ENCODE data around the gene TSC1.
"Not testable (repeated sequence)": the region's sequence is repeated elsewhere in the genome, so short reads cannot be mapped to it uniquely, and the experiment has no call there.

Gene TSC1

DNA sequence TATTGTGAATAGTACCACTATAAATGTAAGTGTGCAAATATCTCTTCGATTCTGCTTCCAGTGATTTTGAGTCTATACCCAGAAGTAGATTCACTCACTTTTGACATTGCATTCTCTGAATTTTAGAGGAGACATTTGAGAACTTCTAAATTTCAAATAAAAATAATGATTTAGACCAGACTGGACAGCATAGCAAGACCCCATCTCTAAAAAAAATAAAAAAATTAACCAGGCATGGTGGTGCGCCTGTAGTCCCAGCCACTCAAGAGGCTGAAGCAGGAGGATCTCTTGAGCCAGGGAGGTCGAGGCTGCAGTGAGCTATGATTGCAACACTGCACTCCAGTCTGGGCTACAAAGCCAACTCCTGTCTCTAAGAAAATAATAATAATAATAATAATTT, 32.2 kb upstream of the TSC1 start:
- no peak for DNase-seq (ENCODE audit: low spot score)

DNA sequence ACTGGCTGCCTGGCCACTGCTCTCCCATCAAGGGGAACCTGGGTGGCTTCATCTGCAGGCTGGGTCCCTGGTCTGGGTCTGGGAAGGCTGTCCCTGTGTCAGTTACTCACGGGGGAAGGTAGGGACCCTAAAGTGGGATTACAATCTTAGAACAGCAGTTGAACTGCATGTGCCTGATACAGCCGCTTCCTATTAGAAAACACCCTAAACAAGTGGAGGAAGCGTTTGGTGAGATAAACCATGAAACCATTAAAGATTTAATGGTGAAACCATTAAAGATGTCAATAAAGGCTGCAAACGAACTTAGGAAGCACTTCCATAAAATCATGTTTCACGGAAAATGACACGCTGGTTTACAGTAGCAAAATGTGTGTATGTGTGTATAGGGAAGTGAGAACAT, 31.5 kb upstream of the TSC1 start:
- DNase-seq (ENCODE audit: low spot score) = no peak

DNA sequence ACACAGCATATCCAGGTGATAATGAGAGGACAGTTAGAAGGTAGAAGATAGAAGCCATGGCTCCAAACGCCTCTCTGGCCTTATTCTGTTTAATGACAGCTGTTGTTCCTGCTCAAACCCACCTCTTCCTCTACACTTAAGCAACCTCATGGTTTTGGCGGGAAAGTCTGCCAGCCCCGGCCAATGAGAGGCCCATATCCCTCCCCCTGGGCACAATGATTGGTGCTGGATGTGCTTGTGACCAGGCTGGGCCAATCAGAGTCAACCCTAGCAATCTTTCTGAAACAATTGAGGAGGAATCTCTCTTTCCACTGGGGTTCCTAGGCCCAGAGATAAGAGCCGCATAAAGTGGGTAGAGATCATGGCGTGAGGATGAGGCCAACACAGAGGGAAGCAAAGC, 29.3 kb upstream of the TSC1 start:
- DNase-seq (ENCODE audit: low spot score) = no peak

DNA sequence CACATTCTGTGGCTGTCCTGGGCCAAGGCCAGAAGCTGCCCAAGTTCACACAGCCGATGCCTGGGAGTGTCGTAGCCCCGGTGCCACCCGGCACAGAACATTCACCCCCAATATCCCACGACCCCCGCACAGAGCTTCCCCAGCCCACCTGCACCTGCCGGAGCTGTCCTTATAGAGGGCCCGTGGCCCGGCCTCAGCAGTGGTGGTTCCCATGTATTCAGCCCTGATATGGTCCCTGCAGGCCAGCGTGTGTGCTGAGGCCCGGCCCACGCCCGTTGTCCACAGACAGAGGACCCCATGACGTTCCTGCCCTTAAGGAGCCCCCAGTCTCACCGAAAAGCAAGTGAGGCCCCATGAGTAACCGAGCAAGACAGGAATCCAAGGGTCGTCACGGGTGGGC, 28.8 kb upstream of the TSC1 start:
- no peak for DNase-seq (ENCODE audit: low spot score)

DNA sequence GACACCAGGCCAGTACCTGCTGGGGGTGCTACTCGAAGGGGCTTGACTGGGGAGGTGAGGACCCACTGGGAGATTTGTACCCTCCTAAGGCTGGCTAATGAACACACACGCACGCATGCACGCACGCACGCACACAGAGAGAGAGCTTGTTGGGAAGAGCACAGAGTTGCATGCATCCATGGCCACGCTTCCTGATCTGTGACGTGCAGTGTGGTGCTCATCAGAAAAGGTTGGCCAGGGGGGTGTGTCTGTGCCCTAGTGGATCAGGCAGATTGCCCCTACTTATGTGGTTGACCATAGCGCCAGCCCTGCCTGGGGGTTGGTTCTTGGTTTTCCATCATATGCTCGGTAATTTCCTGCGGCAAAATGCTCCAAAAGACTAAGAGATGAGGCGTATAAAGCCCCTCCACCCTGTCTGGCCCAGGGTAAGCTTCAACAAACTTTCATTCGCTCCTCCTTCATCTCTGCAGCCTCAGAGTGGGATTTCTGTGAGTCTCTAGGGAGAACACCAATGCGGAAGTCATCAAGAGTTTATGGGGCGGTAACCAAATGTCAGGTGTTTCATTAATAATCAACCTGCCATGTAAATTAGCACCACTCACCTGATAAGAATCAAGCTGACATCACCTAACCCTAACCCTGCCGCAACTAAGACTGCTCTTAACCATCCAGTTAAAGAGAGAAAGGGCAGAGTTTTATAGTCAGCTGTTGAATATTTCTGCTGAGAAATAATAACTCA, 26.1 kb upstream of the TSC1 start:
- no peak for DNase-seq (ENCODE audit: low spot score)

DNA sequence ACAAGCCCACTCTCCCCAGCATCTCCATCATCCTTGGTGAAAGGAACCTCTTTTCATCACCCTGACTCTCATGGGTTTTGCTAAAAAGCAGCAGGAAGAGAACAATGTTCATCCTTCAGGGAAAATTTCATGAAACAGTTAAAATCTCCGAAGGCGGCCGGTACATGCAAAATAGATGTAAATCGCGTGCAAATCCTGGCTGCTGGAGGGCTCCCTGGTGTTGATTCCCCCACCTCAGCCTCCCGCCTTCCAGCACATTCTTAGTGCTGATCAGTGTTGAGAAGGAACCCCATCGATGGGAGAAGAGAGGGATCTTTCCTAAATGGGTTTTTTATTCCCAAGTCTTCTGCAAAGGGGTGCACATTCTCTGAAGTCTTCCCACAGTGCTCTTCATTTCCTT, 25.4 kb upstream of the TSC1 start:
- no peak for DNase-seq (ENCODE audit: low spot score)

DNA sequence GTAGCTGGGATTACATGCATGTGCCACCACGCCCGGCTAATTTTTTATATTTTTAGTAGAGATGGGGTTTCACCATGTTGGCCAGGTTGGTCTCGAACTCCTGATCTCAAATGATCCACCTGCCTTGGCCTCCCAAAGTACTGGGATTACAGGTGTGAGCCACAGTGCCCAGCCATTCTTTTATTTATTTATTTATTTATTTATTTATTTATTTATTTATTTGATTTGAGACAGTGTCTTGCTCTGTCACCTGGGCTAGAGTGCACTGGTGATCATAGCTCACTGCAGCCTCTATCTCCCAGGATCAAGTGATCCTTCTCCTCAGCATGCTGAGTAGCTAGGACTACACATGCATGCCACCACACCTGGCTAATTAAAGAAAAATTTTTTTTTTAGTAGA, 23.5 kb upstream of the TSC1 start:
- DNase-seq (ENCODE audit: low spot score) = not testable (repeated sequence)

DNA sequence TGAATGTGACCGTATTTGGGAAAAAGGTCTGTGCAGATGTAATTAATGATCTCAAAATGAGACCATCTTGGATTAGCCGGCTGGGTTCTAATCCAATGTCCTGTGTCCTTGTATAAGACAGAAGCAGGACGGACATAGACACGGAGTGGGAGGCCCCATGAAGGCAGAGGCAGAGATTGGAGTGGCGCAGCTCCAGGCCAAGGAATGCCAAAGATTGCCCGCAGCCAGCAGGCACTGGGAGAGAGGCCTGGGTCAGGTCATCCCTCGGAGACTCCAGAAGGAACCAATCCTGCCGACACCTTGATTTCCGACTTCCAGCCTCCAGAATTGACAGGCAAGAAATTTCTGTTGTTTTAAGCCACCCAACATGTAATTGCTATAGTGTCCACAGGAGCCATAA, 21.1 kb upstream of the TSC1 start:
- DNase-seq (ENCODE audit: low spot score) = no peak

DNA sequence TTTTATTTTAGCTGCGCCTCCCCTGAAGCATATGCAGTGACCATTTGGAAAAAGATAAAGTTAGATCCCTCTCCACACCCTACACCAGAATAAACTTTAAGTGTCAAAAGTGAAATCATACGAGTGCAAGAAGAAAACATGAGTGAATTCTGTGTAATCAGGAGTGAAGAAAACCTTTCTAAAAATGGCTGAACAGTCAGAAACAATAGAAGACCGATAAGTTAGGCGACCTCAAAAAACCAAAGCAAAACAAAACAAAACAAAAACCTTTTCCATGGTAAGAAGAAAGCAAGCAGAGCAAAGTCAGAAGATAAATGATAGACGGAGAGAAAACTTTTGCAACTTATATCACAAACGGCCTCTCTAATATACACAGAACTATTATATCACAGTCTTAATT, 16.6 kb upstream of the TSC1 start:
- DNase-seq (ENCODE audit: low spot score) = no peak

DNA sequence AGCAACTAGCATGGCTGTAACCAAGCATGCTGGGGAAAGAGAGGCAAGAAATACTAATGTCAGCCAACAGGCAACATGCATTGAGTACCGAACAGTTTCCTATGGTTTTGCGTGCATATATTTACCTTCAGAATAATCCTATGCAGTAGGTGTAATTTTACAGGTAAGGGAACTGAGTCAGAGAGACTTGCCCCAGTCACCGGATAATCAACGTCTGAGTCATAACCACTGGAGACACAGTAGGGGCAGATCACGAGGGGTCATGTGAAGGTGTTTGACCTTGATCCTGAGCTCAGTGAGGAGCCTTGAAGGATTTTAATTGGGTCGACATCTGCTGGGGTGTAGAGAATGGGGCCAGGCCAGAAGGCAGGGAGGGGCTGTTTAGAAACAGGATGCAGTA, 13.4 kb upstream of the TSC1 start:
- DNase-seq (ENCODE audit: low spot score) = no peak

DNA sequence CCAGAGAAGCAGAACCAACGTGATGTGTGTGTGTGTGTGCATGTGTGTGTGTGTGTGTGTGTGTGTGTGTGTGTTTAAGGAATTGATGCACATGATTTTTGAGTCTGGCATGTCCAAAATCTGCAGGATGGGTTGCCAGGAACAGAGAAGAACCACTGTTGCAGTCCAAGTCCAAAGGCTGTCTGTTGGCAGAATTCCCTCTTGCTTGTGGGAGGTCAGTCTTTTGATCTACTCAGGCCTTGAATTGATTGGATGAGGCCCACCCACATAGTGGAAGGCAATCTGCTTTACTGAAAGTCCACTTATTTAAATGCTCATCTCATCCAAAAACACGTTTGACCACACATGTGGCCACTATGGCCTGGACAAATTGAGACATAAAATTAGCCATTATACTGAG, 11.4 kb upstream of the TSC1 start:
- DNase-seq (ENCODE audit: low spot score) = no peak

DNA sequence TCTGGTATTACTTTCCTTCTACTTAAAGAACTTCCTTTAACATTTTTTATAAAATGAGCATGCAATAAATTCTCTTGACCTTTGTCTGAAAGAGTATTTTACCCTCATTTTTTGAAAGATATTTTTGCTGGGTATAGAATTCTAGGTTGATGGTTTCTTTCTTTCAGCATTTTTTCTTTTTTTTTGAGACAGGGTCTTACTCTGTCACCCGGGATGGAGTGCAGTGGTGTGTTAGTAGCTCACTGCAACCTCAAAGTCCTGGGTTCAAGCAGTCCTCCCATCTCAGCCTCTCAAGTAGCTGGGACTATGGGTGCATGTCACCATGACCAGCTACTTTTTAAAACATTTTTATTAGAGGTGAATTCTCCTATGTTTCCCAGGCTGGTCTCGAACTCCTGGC, 10.7 kb upstream of the TSC1 start:
- DNase-seq (ENCODE audit: low spot score) = no peak

DNA sequence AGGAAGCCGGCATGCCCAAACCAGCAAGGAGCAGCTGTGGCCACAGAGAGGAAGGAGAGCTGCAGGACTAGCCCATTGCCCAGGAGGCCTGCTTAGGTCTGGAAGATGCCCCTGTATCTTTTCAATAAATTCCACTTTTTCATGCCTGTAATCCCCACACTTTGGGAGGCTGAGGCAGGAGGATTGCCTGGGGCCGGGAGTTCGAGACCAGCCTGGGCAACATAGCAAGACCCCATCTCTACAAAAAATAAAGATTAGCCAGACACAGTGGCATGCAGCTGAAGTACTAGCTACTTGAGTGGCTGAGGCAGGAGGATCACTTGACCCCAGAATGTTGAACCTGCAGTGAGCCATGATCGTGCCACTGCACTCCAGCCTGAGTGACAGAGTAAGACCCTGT, 5.3 kb upstream of the TSC1 start:
- DNase-seq (ENCODE audit: low spot score) = no peak

DNA sequence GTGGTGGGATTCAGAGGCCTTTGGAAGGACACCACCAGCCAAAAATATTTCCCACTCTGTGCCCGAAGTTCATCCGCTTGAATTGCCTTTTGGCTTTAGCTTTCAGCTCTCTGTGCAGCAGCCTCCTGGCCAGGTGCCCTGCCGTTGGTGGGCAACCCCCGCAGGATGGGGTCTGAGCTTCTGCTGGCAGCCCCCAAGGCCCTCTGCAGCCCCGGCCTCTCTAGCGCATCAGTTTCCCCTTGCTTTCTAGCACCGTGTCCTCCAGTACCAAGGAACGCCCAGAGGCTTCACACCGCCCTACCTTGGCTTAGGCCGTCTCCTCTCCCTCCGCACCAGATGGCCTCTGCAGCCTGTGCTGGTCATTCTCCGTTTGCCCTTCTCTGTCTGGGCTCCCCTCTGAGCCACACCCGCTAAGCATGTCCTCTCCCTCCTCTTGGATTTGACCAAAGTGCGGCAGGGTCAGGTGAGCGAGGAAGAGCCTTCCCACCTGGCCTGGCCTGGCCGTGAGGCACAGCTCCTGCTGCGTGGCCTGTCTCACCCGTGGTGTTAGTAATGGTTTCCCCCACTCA, 4.2 kb upstream of the TSC1 start:
- DNase-seq (ENCODE audit: low spot score) = no peak

DNA sequence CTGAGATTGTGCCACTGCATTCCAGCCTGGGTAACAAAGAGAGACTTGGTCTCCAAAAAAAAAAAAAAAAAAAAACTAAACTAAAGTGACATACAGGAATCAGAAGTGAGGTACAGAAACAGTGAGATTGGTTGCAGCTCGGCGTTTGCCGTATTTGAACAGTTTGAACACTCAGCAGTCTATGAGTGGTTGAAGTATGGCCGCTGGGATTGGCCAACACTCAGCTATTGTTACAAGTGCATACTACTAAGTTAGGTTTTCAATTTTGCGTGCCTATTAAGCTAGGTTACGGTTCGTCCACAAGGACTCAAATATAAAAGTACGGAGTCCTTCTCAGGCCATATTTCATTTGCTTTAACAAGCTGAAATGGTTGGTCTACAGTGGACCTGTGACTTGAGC, 3.3 kb upstream of the TSC1 start:
- DNase-seq (ENCODE audit: low spot score) = no peak

DNA sequence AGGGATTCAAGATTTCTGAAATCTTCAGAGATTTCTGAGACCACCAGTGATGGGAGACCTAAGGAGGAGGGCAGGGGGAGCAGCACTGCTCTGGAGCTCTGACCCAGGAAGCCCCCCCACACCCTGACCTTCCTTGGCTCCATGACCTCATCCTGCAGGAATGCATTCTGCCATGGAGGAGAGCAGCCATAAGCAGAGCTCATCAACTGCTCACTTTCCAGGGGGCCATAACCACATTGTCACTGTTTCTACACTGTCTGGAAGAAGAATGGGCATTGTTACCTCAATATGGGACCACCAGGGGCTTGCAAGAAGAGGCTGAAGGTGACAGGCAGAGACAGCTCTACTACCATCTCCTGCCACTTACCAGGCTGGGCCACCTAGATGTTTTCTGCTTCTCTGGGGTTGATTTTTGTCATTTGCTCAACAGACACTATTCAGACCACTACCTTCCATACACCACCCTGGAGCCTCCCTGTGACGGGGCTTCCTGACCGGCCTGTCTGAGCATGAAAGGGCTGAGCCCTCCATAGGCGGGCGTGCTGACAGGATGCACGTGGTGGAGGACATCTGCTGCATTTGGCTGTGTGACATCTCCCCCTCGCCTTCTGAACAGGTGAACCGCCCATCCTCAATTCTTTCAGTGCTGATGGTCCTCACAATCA, 2.3 kb upstream of the TSC1 start:
- DNase-seq (ENCODE audit: low spot score) = no peak

DNA sequence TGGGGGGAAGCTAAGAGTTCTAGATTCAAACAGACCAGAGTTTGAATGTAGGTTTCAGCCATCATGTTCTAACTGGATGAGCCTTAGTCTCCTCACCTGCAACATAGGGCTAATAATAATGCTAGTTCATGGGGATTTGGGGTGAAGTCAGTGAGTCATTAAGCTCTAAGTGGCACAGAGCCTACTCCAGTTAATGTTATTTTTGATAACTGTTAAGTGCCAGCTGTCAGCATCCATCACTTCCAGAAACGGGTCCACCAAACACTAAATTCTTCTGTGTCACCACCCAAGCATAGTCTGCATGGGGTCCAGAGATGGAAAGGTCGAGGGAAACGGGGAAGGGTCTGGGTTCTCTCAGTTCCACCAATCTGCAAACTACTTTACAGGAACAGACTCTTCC, 1.8 kb upstream of the TSC1 start:
- DNase-seq (ENCODE audit: low spot score) = no peak

DNA sequence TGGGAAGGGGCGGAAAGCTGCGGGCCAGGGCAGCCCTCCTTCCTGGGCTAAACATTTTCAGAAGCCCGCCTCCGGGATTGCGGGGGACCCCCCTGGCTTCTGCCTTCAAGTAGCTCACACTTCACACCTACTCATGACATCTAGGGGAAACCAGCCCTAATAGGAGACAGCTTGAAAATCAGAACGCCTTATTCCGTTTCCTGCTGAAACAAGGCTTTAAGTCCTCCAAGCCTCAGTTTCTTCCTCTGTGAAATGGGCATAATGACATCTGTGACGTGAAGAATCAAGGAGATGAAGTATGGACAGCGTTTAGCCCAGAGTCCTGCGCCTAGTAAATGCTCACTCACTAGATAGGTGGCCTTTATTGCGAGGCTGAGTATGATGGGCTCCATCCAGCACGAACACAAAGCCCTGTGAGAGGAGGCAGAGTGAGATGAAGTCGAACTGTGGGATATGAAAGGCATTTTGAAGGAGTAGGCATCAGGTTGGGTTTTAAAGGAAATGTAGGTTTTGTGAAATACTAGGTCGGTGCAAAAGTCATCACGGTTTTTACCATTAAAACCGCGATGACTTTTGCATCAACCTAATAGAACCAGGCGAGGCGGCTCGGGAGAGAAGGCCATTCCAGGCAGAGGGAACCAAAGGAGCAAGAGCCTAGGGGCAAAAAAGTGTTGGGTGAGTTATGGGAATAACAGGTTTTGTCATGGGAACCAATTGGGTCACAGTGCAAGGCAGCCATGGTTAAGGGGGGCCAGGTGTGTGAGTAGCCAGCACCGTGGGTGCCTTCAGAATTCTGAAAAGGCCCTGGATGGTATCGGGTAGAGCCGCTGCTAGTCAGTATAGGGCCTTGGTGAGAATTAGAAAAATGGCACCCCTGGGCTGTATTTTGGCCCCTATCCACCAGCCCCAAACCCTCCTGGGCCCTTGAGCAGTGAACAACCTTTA, 1.0 kb upstream of the TSC1 start:
- DNase-seq (ENCODE audit: low spot score) = no peak

DNA sequence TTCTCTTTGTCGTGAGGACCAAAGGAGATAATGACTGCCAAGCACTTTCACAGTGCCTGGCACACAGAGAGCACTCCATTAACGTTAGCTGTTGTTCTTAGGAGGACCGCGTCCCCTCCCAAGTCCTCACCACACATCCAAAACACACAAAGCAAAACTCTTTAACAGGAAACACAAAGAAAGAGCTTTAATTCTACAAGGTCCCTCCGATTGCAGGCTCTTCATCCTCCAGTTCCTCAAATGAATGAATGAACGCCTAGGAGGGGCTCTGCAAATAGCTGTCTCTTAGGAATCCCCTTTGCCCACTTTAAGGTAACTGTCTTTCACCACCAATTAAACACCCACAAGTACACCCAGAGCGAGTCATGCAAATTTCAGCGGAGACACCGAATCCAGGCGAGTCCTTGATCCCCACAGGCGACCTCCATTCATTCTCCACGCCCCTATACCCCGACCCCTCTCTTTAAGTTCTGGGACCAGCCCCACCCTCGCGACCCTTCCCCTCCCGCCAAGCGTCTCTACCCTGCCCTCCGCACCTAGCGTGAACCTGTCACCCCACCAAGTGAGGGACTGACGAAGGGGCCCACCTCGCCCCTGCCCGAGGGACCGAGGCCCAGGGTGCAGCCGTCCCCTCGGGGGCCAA, 644 bp downstream of the TSC1 start:
- DNase-seq (ENCODE audit: low spot score) = no peak

DNA sequence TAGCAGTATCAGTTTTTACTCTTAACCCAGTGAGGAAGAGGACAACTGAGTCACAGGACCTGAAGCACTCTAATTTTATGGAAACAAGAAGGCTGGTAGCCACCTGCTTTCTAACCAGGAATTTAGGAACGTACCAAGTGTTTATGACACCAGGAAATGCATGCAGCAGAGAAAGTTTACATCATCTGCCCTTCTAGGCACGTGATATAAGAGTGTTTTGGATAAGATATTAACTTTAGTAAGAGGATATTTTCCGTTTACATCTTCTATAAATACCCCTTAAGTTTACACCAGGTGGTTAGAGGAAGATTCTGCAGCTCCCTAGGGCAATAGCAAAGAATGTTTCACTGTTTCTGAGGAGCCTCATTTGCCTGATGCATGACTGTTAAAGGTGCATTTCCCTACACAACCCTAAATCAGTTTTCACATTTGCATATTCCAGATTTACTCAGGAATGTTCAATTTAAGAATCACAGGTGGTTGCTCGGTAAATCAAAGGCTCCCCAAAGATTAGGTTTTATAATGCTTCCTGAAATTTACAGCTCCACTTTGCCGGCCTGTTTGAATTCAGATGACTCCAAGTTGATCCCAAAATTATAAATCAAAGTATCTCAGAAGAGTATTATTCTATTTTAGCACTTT, 1.8 kb downstream of the TSC1 start:
- no peak for DNase-seq (ENCODE audit: low spot score)

DNA sequence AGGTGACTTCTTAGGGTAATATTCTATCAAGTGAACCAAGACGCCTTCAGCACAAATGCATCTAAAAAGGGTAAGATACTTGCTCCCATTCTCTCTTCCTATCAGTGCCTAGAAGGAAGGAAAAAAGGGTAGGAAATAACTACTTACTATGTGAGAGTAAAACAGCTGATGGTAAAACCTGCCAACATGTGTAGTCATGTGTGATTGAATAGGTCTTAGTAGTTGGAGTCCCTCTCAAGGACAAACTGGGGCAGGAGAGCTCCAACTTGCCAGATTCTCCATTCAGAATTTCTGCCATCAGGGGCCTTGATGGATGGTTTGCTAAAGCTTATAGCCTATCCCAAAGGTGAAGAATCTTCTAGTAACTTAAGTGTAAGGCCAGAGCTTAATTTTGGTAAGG, 5.2 kb downstream of the TSC1 start:
- no peak for DNase-seq (ENCODE audit: low spot score)

DNA sequence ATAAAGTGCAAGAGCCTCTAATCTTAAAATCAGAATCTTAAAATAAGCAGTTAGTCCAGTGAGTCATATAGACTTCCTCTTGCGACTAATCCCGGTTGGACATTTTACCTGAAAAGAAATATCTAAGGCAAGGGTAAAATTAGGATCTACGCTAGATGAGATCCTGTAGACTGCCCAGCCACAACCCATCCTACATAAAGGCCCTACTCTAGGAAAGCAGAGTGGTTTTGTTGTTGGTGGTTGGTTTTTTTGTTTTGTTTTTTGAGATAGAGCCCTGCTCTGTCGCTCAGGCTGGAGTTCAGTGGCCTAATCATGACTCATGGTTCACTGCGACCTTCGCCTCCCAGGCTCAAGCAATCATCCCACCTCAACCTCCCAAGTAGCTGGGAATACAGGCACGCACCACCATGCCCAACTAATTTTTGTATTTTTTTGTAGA, 6.9 kb downstream of the TSC1 start:
- DNase-seq (ENCODE audit: low spot score) = no peak
